H9 (cell line): ENCODE measurements around the gene SNRNP200. TPM values are rescaled to one million over a fixed set of nuclear protein-coding genes. Genes with fewer than 3 reads are reported as not detected.

ENCODE experiments used
- DNase-seq: peaks from one replicate; pipeline ENCODE4 v3.0.0-alpha.2; 2017
- H2AFZ ChIP-seq: one replicate; pipeline ENCODE4 v1.6.1; 2013; ENCODE audit warnings: mild to moderate bottlenecking, low read length, control low read depth, moderate library complexity
- H2AK5ac ChIP-seq: 2 replicates; pipeline ENCODE4 v1.6.1; 2013; ENCODE audit warnings: low read length, control low read depth, mixed read lengths; ENCODE audit not compliant: insufficient read length
- H2BK120ac ChIP-seq: one replicate; pipeline ENCODE4 v1.6.1; 2013; ENCODE audit warnings: low read depth, mild to moderate bottlenecking, low read length, control low read depth, inconsistent platforms; ENCODE audit not compliant: poor library complexity, severe bottlenecking
- H2BK12ac ChIP-seq: 2 replicates; pipeline ENCODE4 v1.6.1; 2013; ENCODE audit warnings: low read length, control low read depth, mixed read lengths, low read depth; ENCODE audit not compliant: insufficient read length
- H2BK15ac ChIP-seq: 2 replicates; pipeline ENCODE4 v1.6.1; 2013; ENCODE audit warnings: low read depth, low read length, control low read depth
- H2BK20ac ChIP-seq: one replicate; pipeline ENCODE4 v1.6.1; 2013; ENCODE audit warnings: low read depth, mild to moderate bottlenecking, low read length, control low read depth, inconsistent platforms; ENCODE audit not compliant: poor library complexity, severe bottlenecking
- H2BK5ac ChIP-seq: 2 replicates; pipeline ENCODE4 v1.6.1; 2013; ENCODE audit warnings: low read length, control low read depth, mixed read lengths; ENCODE audit not compliant: insufficient read length
- H3K14ac ChIP-seq: 2 replicates; pipeline ENCODE4 v1.6.1; 2013; ENCODE audit warnings: low read length, control low read depth; ENCODE audit not compliant: insufficient read depth
- H3K18ac ChIP-seq: 2 replicates; pipeline ENCODE4 v1.6.1; 2013; ENCODE audit warnings: low read depth, mild to moderate bottlenecking, mixed read lengths, low read length, control low read depth; ENCODE audit not compliant: insufficient read length
- H3K23ac ChIP-seq: 2 replicates; pipeline ENCODE4 v1.6.1; 2013; ENCODE audit warnings: low read length, control low read depth, mixed read lengths, low read depth; ENCODE audit not compliant: insufficient read length
- H3K23me2 ChIP-seq: 2 replicates; pipeline ENCODE4 v1.6.1; 2013; ENCODE audit warnings: low read depth, mild to moderate bottlenecking, mixed read lengths, low read length, control low read depth; ENCODE audit not compliant: insufficient read length, poor library complexity, severe bottlenecking
- H3K27ac ChIP-seq: 2 replicates; pipeline ENCODE4 v1.5.1; 2013; ENCODE audit warnings: low read length, control low read depth, mixed read lengths, low read depth; ENCODE audit not compliant: insufficient read length
- H3K27me3 ChIP-seq: 2 replicates; pipeline ENCODE4 v1.6.1; 2013; ENCODE audit warnings: low read length, control low read depth, inconsistent platforms; ENCODE audit not compliant: insufficient read depth
- H3K4ac ChIP-seq: 2 replicates; pipeline ENCODE4 v1.6.1; 2013; ENCODE audit warnings: low read depth, mild to moderate bottlenecking, control low read depth, inconsistent platforms, low read length, moderate library complexity
- H3K4me1 ChIP-seq: 2 replicates; pipeline ENCODE4 v1.6.1; 2013; ENCODE audit warnings: low read length, control low read depth, inconsistent platforms; ENCODE audit not compliant: insufficient read depth
- H3K4me2 ChIP-seq: 2 replicates; pipeline ENCODE4 v1.6.1; 2013; ENCODE audit warnings: low read length, control low read depth, mixed read lengths; ENCODE audit not compliant: insufficient read length, insufficient read depth
- H3K56ac ChIP-seq: 2 replicates; pipeline ENCODE4 v1.6.1; 2013; ENCODE audit warnings: low read depth, mild to moderate bottlenecking, mixed read lengths, low read length, control low read depth; ENCODE audit not compliant: insufficient read length
- H3K79me1 ChIP-seq: 2 replicates; pipeline ENCODE4 v1.6.1; 2013; ENCODE audit warnings: low read depth, mild to moderate bottlenecking, moderate library complexity, low read length, control low read depth, inconsistent platforms; ENCODE audit not compliant: insufficient read depth, poor library complexity, severe bottlenecking
- H3K79me2 ChIP-seq: 2 replicates; pipeline ENCODE4 v1.6.1; 2013; ENCODE audit warnings: low read length, control low read depth, inconsistent platforms; ENCODE audit not compliant: insufficient read depth
- H3K9ac ChIP-seq: 2 replicates; pipeline ENCODE4 v1.6.1; 2013; ENCODE audit warnings: low read length, control low read depth, mixed read lengths; ENCODE audit not compliant: insufficient read length; ENCODE audit errors: extremely low read depth
- H3K9me3 ChIP-seq: one replicate; pipeline ENCODE4 v1.6.1; 2013; ENCODE audit warnings: low read depth, low read length, inconsistent platforms; ENCODE audit not compliant: control insufficient read depth
- H3T11ph ChIP-seq: one replicate; pipeline ENCODE4 v1.6.1; 2013; ENCODE audit warnings: mild to moderate bottlenecking, low read length, control low read depth, inconsistent platforms
- H4K20me1 ChIP-seq: one replicate; pipeline ENCODE4 v1.6.1; 2013; ENCODE audit not compliant: control insufficient read depth, insufficient read length, insufficient read depth
- H4K5ac ChIP-seq: 2 replicates; pipeline ENCODE4 v1.6.1; 2013; ENCODE audit warnings: low read depth, mild to moderate bottlenecking, mixed read lengths, low read length, control low read depth; ENCODE audit not compliant: insufficient read length
- H4K8ac ChIP-seq: replicated peaks from 2 replicates; pipeline ENCODE4 v1.6.1; 2013; ENCODE audit warnings: low read length, control low read depth, mixed read lengths, low read depth; ENCODE audit not compliant: insufficient read length
- H4K91ac ChIP-seq: 2 replicates; pipeline ENCODE4 v1.6.1; 2013; ENCODE audit warnings: low read depth, mild to moderate bottlenecking, moderate library complexity, mixed read lengths, low read length, control low read depth; ENCODE audit not compliant: insufficient read length
- H3K27ac Mint-ChIP-seq, 3 experiments: 2 replicates in 2 of 3; 3 replicates in 1 of 3; pipeline ENCODE4 v1.8.0; 2020 to 2021; ENCODE audit warnings: mixed read lengths in 3 of 3, mild to moderate bottlenecking in 1 of 3, moderate library complexity in 1 of 3
- H3K27me3 Mint-ChIP-seq: 2 replicates; pipeline ENCODE4 v1.8.0; 2021; ENCODE audit warnings: low read depth, mild to moderate bottlenecking, moderate library complexity, mixed read lengths
- H3K36me3 Mint-ChIP-seq, 3 experiments: 2 replicates in 2 of 3; 3 replicates in 1 of 3; pipeline ENCODE4 v1.8.0; 2020 to 2021; ENCODE audit warnings: low read depth in 3 of 3, mixed read lengths in 3 of 3; ENCODE audit not compliant: insufficient read depth in 1 of 3
- H3K4me1 Mint-ChIP-seq, 2 experiments: 2 replicates each; pipeline ENCODE4 v1.8.0; 2020; ENCODE audit warnings: mixed read lengths in 2 of 2
- H3K4me3 Mint-ChIP-seq, 2 experiments: 2 replicates in 1 of 2; 3 replicates in 1 of 2; pipeline ENCODE4 v1.8.0; 2020 to 2021; ENCODE audit warnings: mild to moderate bottlenecking in 2 of 2, mixed read lengths in 2 of 2, moderate library complexity in 1 of 2
- H3K9me3 Mint-ChIP-seq, 2 experiments: 2 replicates in 1 of 2; 3 replicates in 1 of 2; pipeline ENCODE4 v1.8.0; 2020; ENCODE audit warnings: mild to moderate bottlenecking in 2 of 2, mixed read lengths in 2 of 2, moderate library complexity in 1 of 2
- CTCF ChIP-seq: fragments of 200-600 bp; sonication (generic); conservative IDR thresholded peaks from 3 replicates; pipeline ENCODE4 v1.8.0; 2021; ENCODE audit warnings: antibody characterized with exemption, mild to moderate bottlenecking
- WGBS: extraction: QIAGEN DNeasy Blood & Tissue Kit; methylation state at CpG from one replicate; pipeline ENCODE4 v1.1.7; 2013; ENCODE audit warnings: missing lambda C conversion rate, low lambda C conversion rate, mixed read lengths; ENCODE audit not compliant: insufficient read length; ENCODE audit errors: extremely low coverage; 5-methylcytosine and 5-hydroxymethylcytosine counted together
- total RNA-seq: library from RNA; stranded (reverse); gene quantifications from 2 replicates; pipeline ENCODE4 v1.2.1, GENCODE V29; 2021

SNRNP200 gene
- total RNA-seq, 1 experiment from 2014 or later, result 215 TPM

- no peak overlapping the region for H3T11ph ChIP-seq
- no peaks in the 10 kb centered on the region for H3K23me2 ChIP-seq
- no peaks in the 10 kb centered on the region for H3K36me3 Mint-ChIP-seq
- H3K27ac ChIP-seq, result no peak overlapping the region
- no peak for DNase-seq
- H3K23ac ChIP-seq, result no peak overlapping the region
- H2BK20ac ChIP-seq, result no peak overlapping the region
- no peaks in the 10 kb centered on the region for H4K20me1 ChIP-seq
- no peak overlapping the region for H2AFZ ChIP-seq
- no peak overlapping the region for H3K14ac ChIP-seq
- no peak overlapping the region for H3K9ac ChIP-seq
- no peak overlapping the region for H2BK15ac ChIP-seq
- no peak overlapping the region for H3K18ac ChIP-seq
- no peaks in the 10 kb centered on the region for H3K9me3 Mint-ChIP-seq
- no peaks in the 10 kb centered on the region for H3K9me3 ChIP-seq
- peaks cover 3% of the 10 kb centered on the region for H3K79me1 ChIP-seq
- no peak overlapping the region for H2BK5ac ChIP-seq
- H3K4me1 Mint-ChIP-seq, result no peaks in the 10 kb centered on the region
- H3K56ac ChIP-seq, result peak overlapping the region; percentile 73
- H4K8ac ChIP-seq, result no peak overlapping the region
- H2BK12ac ChIP-seq, result no peak overlapping the region
- H3K4me2 ChIP-seq, result no peak overlapping the region
- H3K79me2 ChIP-seq, result no peaks in the 10 kb centered on the region
- no CpG with 5 or more reads among the region's 4 CpGs for WGBS
- no peaks in the 10 kb centered on the region for H3K27me3 ChIP-seq
- H4K91ac ChIP-seq, result no peak overlapping the region
- no peak overlapping the region for H3K4me3 Mint-ChIP-seq
- peak overlapping the region in 1 of 3 experiments; percentile 35; a peak in 2 of 7 replicates for H3K27ac Mint-ChIP-seq
- TF ChIP-seq CTCF, result no peak
- no peak overlapping the region for H2AK5ac ChIP-seq
- no peak overlapping the region for H2BK120ac ChIP-seq
- H3K4me1 ChIP-seq, result no peaks in the 10 kb centered on the region
- H3K4ac ChIP-seq, result no peak overlapping the region
- H3K27me3 Mint-ChIP-seq, result no peaks in the 10 kb centered on the region
- no peak overlapping the region for H4K5ac ChIP-seq
These were observed 74.0 kb downstream of the SNRNP200 start for GRCh38 chr2:96231316-96231715.
